Stimulated activated CD8-positive, alpha-beta memory T cell treated with anti-CD3 and anti-CD28 coated beads, Interleukin-4, amount 100 ng/mL, for 1 hour (primary cell): ENCODE results near the gene MSRB2.

ENCODE experiments used
- DNase-seq, 2 donors: peaks; one replicate each; pipeline ENCODE4 v3.0.0-alpha.2; 2020; ENCODE audit warnings: low read depth in 2 of 2, low spot score in 1 of 2

Gene MSRB2

DNA sequence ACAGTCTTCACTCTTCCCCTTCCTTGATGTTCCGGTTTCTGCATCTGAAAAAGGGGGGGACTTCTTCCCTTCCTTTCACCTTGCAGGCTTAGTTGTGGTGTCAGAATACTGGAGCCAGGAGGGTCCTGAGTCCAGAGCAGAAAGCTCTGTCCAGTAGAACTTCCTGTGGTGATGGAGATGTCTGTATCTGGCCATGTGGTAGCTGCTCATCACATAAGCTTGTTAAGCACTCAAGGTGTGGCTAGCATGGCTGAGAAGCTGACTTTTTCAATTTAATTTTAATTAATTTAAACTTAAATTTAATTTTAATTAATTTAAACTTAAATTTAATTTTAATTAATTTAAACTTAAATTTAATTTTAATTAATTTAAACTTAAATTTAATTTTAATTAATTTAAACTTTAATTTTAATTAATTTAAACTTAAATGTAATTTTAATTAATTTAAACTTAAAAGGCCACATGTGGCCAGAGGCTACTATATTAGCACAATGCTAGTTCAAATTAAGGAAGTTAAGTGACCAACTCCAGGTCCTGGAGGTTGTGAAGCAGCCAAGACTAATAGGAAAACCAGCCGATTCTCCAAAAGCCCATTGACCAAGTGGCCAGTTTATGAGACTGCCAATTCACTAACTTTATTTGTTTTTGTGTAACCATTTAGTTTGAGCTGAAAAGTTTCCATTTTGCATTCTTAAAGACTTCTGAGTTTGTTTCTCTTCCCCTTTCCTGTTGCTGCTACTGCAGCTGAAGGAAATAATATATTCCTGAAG lies 16.3 kb downstream of the MSRB2 start:
- no peak for DNase-seq

GRCh38 chr10:23114228-23114850 lies 19.0 kb downstream of the MSRB2 start:
- DNase-seq = no peak

DNA sequence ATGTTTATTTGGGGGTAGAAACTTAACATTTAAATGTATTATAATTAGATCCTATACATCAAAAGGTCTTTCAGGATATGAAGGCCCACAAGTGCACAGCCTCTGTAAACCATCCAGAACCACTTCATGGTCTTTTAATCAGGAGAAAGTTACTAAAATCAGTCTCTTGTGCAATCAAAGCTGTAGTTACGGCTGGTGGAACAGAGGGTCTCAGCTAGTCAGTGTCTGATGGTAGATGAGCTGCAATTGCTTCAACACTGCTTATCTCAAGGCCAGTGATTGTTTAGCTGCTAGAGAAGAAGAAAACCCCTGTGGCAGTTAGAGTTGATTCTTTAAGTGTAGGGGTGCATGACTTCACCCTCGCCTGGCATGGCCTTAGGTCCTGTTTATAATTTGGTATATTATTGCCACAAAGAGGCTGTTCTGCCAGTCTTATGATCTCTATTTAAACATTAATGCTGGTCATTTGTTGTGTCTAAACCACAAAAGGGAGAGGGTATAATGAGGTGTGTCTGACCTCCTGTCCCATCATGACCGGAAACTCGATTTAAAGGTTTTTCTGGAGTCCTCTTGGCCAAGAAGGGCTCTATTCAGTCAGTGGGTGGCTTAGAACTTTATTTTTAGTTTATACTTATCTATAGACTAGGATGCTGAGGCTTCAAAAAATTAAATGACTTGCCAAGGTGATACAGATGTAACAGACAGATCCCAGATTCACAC lies 21.3 kb downstream of the MSRB2 start:
- DNase-seq = no peak

- no peak for DNase-seq
Measured at GRCh38 chr10:23120001-23120934, 24.9 kb downstream of the MSRB2 start.

GRCh38 chr10:23121135-23121534 lies 25.8 kb downstream of the MSRB2 start:
- DNase-seq = no peak

DNA sequence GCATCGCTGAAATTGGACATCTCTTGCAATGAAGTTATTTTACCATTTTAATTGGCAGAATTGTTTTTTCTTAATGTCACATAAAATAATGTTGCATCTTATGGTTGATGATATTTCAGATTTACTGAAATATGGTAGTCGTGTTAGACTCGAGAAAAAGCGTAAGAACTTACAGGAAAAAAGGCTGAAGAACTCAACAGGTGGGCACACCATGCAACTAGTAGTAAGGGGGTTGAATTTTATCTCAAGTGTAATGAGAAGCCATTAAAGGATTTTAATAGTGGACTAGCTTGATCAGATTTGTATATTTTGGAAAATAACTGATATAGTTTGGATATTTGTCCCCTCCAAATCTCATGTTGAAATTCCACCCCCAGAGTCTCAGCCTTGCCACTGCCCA lies 41.1 kb downstream of the MSRB2 start:
- no peak for DNase-seq

DNA sequence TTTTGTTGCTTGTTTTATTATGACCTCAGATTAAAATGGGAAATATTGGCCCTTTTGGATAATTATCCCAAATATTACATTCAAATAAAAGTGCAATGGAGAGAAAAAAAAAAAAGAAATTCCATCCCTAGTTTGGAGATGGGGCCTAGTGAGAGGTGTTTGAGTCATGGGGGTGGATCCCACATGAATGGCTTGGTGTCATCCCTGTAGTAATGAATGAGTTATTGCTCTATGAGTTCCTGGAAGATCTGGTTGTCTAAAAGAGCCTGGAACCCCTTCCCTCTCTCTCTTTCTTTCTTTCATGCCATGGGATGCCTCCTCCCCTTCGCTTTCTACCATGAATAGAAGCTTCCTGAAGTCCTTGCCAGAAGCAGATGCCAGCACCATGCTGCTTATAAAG lies 44.3 kb downstream of the MSRB2 start:
- no peak for DNase-seq

DNA sequence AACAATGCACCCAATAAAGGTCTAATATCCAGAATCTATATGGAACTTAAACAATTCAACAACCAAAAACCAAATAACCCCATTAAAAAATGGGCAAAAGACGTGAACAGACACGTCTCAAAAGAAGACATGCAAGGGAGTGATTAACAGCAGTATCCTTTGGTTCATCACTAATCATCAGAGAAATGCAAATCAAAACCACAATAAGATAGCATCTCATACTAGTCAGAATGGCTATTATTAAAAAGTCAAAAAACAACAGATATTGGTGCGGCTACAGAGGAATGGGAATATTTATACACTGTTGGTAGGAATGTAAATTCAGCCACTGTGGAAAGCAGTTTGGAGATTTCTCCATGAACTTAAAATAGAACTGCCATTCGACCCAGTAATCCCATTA lies 46.6 kb downstream of the MSRB2 start:
- no peak for DNase-seq

DNA sequence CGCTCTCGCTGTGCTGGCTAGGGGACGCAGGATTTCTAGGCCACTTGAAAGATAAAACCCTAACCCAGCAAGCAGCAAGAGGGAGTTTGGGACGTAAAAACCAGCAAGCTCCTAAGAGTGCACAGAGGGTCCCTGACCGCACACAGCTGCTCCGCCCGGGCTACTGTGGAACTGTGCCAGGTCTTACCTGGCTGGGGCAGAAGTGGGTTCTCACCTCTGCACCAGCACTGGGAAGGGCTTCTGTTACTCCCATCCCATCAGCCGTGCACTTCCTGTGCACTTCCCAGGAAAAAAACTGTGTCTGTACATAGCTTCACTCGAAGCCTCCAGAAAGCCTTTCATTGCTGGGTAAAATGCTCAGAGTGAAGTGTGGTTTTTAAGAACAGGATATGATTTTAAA lies 50.9 kb downstream of the MSRB2 start:
- DNase-seq = no peak

DNA sequence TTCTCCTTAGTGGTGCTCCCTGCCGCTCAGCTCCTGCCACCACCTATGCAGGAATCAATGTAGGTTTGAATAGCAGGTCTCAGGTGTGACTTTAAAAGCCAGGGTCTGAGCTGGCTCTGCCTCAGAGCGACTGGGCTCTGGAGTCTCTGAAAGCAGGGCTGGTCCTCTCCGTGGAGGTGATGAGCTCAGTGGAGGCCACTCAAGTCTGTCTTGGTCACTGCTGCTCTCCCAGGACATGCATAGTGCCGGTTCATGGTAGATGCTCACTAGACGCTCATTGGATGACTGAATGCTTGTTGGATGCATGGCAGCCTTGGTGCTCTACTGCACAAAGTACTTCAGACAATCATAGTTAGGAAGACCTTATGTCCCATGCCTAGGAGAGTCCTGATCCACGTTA lies 51.7 kb downstream of the MSRB2 start:
- DNase-seq = no peak

DNA sequence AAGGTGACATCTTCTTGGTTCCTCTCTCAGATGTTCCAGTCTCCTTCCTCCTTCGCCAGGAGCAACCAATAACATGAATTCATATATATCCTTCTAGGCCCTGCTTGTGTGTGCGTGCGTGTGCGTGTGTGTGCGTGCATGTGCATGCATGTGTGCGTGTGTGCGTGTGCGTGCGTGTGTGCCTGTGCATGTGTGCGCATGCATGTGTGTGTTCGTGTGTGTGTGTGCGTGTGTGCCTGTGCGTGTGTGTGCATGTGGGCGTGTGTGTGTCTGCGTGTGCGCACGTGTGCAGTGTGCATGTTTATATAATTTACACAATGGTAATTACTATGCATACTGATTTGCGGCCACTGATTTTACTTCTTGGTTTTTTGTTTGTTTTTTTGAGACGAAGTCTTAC lies 52.8 kb downstream of the MSRB2 start:
- no peak for DNase-seq

DNA sequence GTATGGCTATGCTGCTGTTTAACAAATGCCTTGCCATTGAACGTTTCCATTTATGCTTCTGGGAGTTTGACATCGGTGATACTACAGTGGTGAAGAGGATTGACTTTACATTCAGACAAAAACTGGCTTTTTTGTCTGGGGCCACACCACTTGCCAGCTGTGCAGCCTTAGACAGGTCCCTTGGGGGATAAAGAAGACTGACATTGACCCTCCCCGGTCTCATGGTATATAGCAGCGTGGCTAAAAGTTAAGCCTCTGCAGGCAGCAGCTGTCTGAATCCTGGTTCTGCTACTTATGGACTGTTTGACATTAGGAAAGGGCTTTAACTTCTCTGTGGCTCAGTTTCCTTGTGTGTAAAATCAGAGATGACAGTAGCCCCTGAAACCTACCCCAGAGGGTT lies 54.7 kb downstream of the MSRB2 start:
- no peak for DNase-seq

- DNase-seq = no peak
Measured at GRCh38 chr10:23150610-23151009, 55.2 kb downstream of the MSRB2 start.

DNA sequence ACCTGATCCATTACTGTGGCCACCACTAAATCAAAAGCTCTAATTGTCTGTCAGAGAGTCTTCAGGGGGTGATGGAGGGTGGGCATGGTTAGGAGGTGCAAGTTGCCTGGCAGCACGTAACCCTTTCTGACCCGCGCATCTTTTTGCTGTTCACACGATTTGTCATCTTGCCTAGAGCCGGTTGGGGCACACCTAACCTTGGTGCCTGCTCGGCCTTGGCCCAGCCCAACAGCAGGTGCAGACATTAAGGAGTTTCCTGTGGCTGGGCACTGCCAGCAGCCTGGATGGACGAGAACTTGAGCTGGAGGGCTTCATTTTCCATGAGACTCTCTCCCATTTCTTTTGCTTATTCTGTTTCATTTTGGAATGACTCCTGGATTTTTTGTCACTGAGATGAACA lies 55.7 kb downstream of the MSRB2 start:
- no peak for DNase-seq

DNA sequence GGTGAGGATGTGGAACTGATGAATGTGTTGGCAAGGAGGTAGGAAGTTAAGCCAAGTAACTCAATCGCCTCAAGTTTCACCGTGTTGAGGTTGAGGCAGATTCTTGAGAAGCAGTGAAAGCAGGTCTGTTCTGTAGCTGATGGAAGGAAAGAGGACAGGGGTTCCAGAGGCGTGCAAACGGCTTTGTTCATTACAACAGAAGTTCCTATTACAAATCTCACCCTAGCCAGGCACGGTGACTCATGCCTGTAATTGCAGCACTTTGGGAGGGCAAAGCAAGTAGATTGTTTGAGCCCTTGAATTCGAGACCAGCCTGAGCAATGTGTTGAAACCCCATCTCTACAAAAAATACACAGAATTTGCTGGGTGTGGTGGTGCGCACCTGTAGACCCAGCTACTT lies 59.8 kb downstream of the MSRB2 start:
- DNase-seq = no peak

- no peak for DNase-seq
Measured at GRCh38 chr10:23156447-23157150, 61.2 kb downstream of the MSRB2 start.

GRCh38 chr10:23157239-23157681 lies 61.9 kb downstream of the MSRB2 start:
- DNase-seq = no peak

- no peak for DNase-seq
Measured at GRCh38 chr10:23157691-23158369, 62.5 kb downstream of the MSRB2 start.

DNA sequence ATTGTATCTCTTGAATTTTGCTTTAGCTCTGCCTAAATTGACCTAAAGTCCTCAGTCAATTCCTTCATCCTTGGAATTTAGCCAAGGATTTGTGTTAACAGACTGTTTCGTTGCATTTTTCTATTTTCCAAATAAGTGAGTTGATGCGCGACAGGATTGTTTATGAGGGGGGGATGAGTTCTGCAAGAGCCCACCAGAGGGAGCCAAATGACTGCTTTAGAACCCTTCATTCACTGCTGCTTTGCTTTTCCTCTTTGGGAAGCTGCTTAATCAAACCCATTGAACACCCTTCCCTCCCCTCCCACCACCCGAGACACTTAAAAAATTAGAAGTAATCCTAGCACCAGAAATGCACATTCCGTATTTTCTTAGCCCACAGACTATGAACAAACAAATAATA lies 63.0 kb downstream of the MSRB2 start:
- DNase-seq = no peak
